Vagina (tissue), 2 donors: ENCODE results near the gene MAP3K14.

Experiments
- CTCF ChIP-seq, 3 experiments: fragments of 450-650 bp in 2 of 3; fragments of 200-600 bp in 1 of 3; sonication (generic) in 1 of 3; IDR thresholded peaks; one replicate each; pipeline ENCODE4 v1.5.1; 2017 to 2019; ENCODE audit warnings: antibody characterized with exemption in 3 of 3, mild to moderate bottlenecking in 2 of 3, moderate library complexity in 2 of 3
- POLR2AphosphoS5 ChIP-seq, 2 donors: sonication (generic); formaldehyde crosslinking; IDR thresholded peaks; one replicate each; pipeline ENCODE4 v1.9.0; 2017; ENCODE audit warnings: antibody characterized with exemption in 2 of 2, mild to moderate bottlenecking in 2 of 2, low read depth in 1 of 2; ENCODE audit not compliant: insufficient read depth in 1 of 2

- TF ChIP-seq CTCF (IDR thresholded peaks at IDR 0.05) (no peak), POLR2AphosphoS5 (IDR thresholded peaks at IDR 0.05; ENCODE audit: insufficient read depth in 1 of 2, low read depth in 1 of 2) (no peak)
Measured at GRCh38 chr17:45306623-45307022, 10.2 kb downstream of the MAP3K14 start.
